Thyroid gland (tissue), 4 donors: ENCODE measurements around the gene KDM1A. TPM values are rescaled to one million over a fixed set of nuclear protein-coding genes. Genes with fewer than 3 reads are reported as not detected.

Source experiments
- DNase-seq, 2 donors: peaks; one replicate each; pipeline ENCODE4 v3.0.0-alpha.2; 2019
- H3K27ac ChIP-seq, 3 donors: fragments of 200-600 bp; sonication (generic); 1 replicate in 2 of 3; 2 replicates in 1 of 3; pipeline ENCODE4 v1.5.1; 2016 to 2019; ENCODE audit warnings: mild to moderate bottlenecking in 1 of 3, moderate library complexity in 1 of 3
- H3K27me3 ChIP-seq: fragments of 200-600 bp; sonication (generic); one replicate; pipeline ENCODE4 v1.5.1; 2019
- H3K36me3 ChIP-seq, 2 donors: fragments of 200-600 bp; sonication (generic); one replicate each; pipeline ENCODE4 v1.5.1; 2016 to 2019
- H3K4me1 ChIP-seq, 2 donors: fragments of 200-600 bp; sonication (generic); one replicate each; pipeline ENCODE4 v1.5.1; 2017 to 2019
- H3K4me3 ChIP-seq, 3 donors: fragments of 200-600 bp; sonication (generic); replicated peaks in 1 of 3; 1 replicate in 2 of 3; 2 replicates in 1 of 3; pipeline ENCODE4 v1.5.1; 2016; ENCODE audit warnings: mild to moderate bottlenecking in 1 of 3
- H3K9me3 ChIP-seq: fragments of 200-600 bp; sonication (generic); one replicate; pipeline ENCODE4 v1.5.1; 2017
- CTCF ChIP-seq, 6 experiments: fragments of 200-600 bp in 3 of 6; fragments of 450-650 bp in 3 of 6; sonication (generic) in 3 of 6; IDR thresholded peaks; one replicate each; pipeline ENCODE4 v1.5.1; 2016 to 2019; ENCODE audit warnings: antibody characterized with exemption in 6 of 6, mild to moderate bottlenecking in 2 of 6, inconsistent platforms in 1 of 6, moderate library complexity in 1 of 6
- POLR2A ChIP-seq, 2 donors: fragments of 450-650 bp; IDR thresholded peaks; one replicate each; pipeline ENCODE4 v1.6.1; 2017; ENCODE audit warnings: antibody characterized with exemption in 2 of 2, mild to moderate bottlenecking in 2 of 2, moderate library complexity in 1 of 2
- WGBS, 2 donors: methylation state at CpG; one replicate each; pipeline ENCODE4 v1.1.5; 2017; 5-methylcytosine and 5-hydroxymethylcytosine counted together
- intact Hi-C: fragments of 100-400 bp; cut with DNase I; formaldehyde crosslinking; loops from one replicate; pipeline ENCODE4 v1.15.1; 2023
- microRNA-seq: library from miRNA; unstranded; fragments of <30 nt; microRNA quantifications from one replicate; pipeline ENCODE4, GENCODE V29; 2016
- small RNA-seq: library from RNA; depleted of rRNA; stranded (forward); fragments of <200 nt; gene quantifications from one replicate; pipeline ENCODE3, GENCODE V24; 2016
- total RNA-seq, 4 donors: library from RNA; depleted of rRNA; stranded (reverse); fragments of >200 nt; gene quantifications; one replicate each; pipeline ENCODE4 v1.2.3, GENCODE V29; 2016

Gene KDM1A
- total RNA-seq, 4 donors from 2014 or later = 56.2 to 70.0 (median 65.2) TPM

- TF ChIP-seq CTCF (IDR thresholded peaks at IDR 0.05) (no peak), POLR2A (IDR thresholded peaks at IDR 0.05) (no peak)
- 83 to 86% methylated on average over 4 of the region's 4 CpGs for WGBS, 2 donors
- intact Hi-C loops = no loop called here
- H3K4me3 ChIP-seq = no peak overlapping the region
- no peaks in the 10 kb centered on the region for H3K9me3 ChIP-seq
- H3K36me3 ChIP-seq = no peaks in the 10 kb centered on the region
- no peaks in the 10 kb centered on the region for H3K27me3 ChIP-seq
- peaks cover 22 to 34% of the 10 kb centered on the region in 2 donors for H3K4me1 ChIP-seq
- no peak for DNase-seq
- no peak overlapping the region for H3K27ac ChIP-seq
Measured at GRCh38 chr1:23125489-23125888, 106.2 kb downstream of the KDM1A start.

- intact Hi-C loops = no loop called here
- Histone ChIP-seq H3K36me3 (no peaks in the 10 kb centered on the region), H3K27me3 (no peaks in the 10 kb centered on the region), H3K27ac (no peak overlapping the region), H3K4me3 (no peak overlapping the region), H3K9me3 (no peaks in the 10 kb centered on the region), H3K4me1 (peaks cover 22 to 30% of the 10 kb centered on the region in 2 donors)
- 45 to 53% methylated on average over 1 of the region's 1 CpG for WGBS, 2 donors
- TF ChIP-seq CTCF (IDR thresholded peaks at IDR 0.05) (no peak), POLR2A (IDR thresholded peaks at IDR 0.05) (no peak)
- no peak for DNase-seq
Measured at GRCh38 chr1:23126200-23126599, 106.9 kb downstream of the KDM1A start.

- no peak for DNase-seq
- H3K9me3 ChIP-seq = no peaks in the 10 kb centered on the region
- no peaks in the 10 kb centered on the region for H3K36me3 ChIP-seq
- no peak overlapping the region for H3K4me3 ChIP-seq
- H3K27me3 ChIP-seq = no peaks in the 10 kb centered on the region
- H3K27ac ChIP-seq = no peak overlapping the region
- intact Hi-C loops = no loop called here
- H3K4me1 ChIP-seq = peaks cover 17 to 24% of the 10 kb centered on the region in 2 donors
- no peak for TF ChIP-seq POLR2A (IDR thresholded peaks at IDR 0.05)
- TF ChIP-seq CTCF (IDR thresholded peaks at IDR 0.05) = no peak
- 85 to 89% methylated on average over 3 of the region's 3 CpGs for WGBS, 2 donors
Measured at GRCh38 chr1:23126801-23127200, 107.5 kb downstream of the KDM1A start.

GRCh38 chr1:23129846-23130245 lies 110.6 kb downstream of the KDM1A start:
- H3K27me3 ChIP-seq = no peaks in the 10 kb centered on the region
- intact Hi-C loops = no loop called here
- TF ChIP-seq POLR2A (IDR thresholded peaks at IDR 0.05) = no peak
- no peak for TF ChIP-seq CTCF (IDR thresholded peaks at IDR 0.05)
- H3K9me3 ChIP-seq = no peaks in the 10 kb centered on the region
- no peak overlapping the region for H3K27ac ChIP-seq
- H3K4me3 ChIP-seq = no peak overlapping the region
- peaks cover 4 to 5% of the 10 kb centered on the region in 2 donors for H3K4me1 ChIP-seq
- H3K36me3 ChIP-seq = no peaks in the 10 kb centered on the region
- DNase-seq = no peak

GRCh38 chr1:23132033-23132432 lies 112.8 kb downstream of the KDM1A start:
- 79 to 80% methylated on average over 1 of the region's 1 CpG for WGBS, 2 donors
- intact Hi-C loops = no loop called here

More at GRCh38 chr1:23132033-23132432, 112.8 kb downstream of the KDM1A start:
- Histone ChIP-seq H3K27ac (no peak overlapping the region), H3K36me3 (no peaks in the 10 kb centered on the region), H3K9me3 (no peaks in the 10 kb centered on the region), H3K27me3 (no peaks in the 10 kb centered on the region), H3K4me1 (no peaks in the 10 kb centered on the region), H3K4me3 (no peak overlapping the region)
- no peak for DNase-seq
- TF ChIP-seq POLR2A (IDR thresholded peaks at IDR 0.05) (no peak), CTCF (IDR thresholded peaks at IDR 0.05) (no peak)

Small RNAs within 50 kb of the gene (microRNA-seq; reads per million reads assigned to microRNA genes)
- gene MIR3115 = 1.1 reads per million
- gene MIR4419A = not detected

Small RNAs within 50 kb of the gene (small RNA-seq; reads per million reads assigned to genes)
- not detected for gene MIR3115
- gene MIR4419A = not detected

Other genes with a start within 250 kb of the KDM1A start
- gene LACTBL1, start 46.6 kb upstream of the KDM1A start, total RNA-seq = not detected
- not detected for gene TEX46, start 3.6 kb upstream of the KDM1A start, total RNA-seq
- gene LUZP1, start 149.4 kb downstream of the KDM1A start, total RNA-seq = 10 to 100 TPM; 21.4 to 28.2 (median 25.0) TPM
- not detected for gene HTR1D, start 198.0 kb downstream of the KDM1A start, total RNA-seq